GM23338 (cell line): ENCODE measurements around the gene MDGA2. TPM values are rescaled to one million over a fixed set of nuclear protein-coding genes. Genes with fewer than 3 reads are reported as not detected.
A peak's percentile ranks its signal among the peaks of the same experiment; 100 is the strongest.

Source experiments
- ATAC-seq: fragments of 200-7000 bp; cut with Tn5 transposase; 3 replicates; pipeline ENCODE4 v1.9.1; 2020
- DNase-seq: peaks from one replicate; pipeline ENCODE4 v3.0.0-alpha.2; 2015; ENCODE audit warnings: low spot score
- H2AFZ ChIP-seq: fragments of 200-600 bp; sonication (generic); 2 replicates; pipeline ENCODE4 v1.8.0; 2016; ENCODE audit warnings: antibody characterized with exemption, mild to moderate bottlenecking, moderate library complexity
- H3F3A ChIP-seq: fragments of 200-600 bp; sonication (generic); replicated peaks from 2 replicates; pipeline ENCODE4 v1.8.0; 2017; ENCODE audit warnings: antibody characterized with exemption, mixed run types, low read depth
- H3K27ac ChIP-seq: fragments of 200-600 bp; sonication (generic); 2 replicates; pipeline ENCODE4 v1.6.1; 2016; ENCODE audit warnings: low read depth
- H3K27me3 ChIP-seq: fragments of 200-600 bp; sonication (generic); 2 replicates; pipeline ENCODE4 v1.8.0; 2016; ENCODE audit warnings: mild to moderate bottlenecking, mixed run types, moderate library complexity; ENCODE audit not compliant: insufficient read depth
- H3K36me3 ChIP-seq: fragments of 200-600 bp; sonication (generic); 2 replicates; pipeline ENCODE4 v1.8.0; 2016; ENCODE audit warnings: mild to moderate bottlenecking; ENCODE audit not compliant: insufficient read depth
- H3K4me1 ChIP-seq: fragments of 200-600 bp; sonication (generic); 2 replicates; pipeline ENCODE4 v1.8.0; 2016; ENCODE audit warnings: mild to moderate bottlenecking, moderate library complexity; ENCODE audit not compliant: insufficient read depth
- H3K4me2 ChIP-seq: fragments of 200-600 bp; sonication (generic); 2 replicates; pipeline ENCODE4 v1.7.1; 2017; ENCODE audit warnings: mixed run types
- H3K4me3 ChIP-seq: fragments of 200-600 bp; sonication (generic); 2 replicates; pipeline ENCODE4 v1.6.1; 2016; ENCODE audit warnings: mixed run types
- H3K79me2 ChIP-seq: fragments of 200-600 bp; sonication (generic); replicated peaks from 2 replicates; pipeline ENCODE4 v1.8.0; 2017; ENCODE audit warnings: mild to moderate bottlenecking; ENCODE audit not compliant: insufficient read depth
- H3K9me2 ChIP-seq: fragments of 200-600 bp; sonication (generic); 2 replicates; pipeline ENCODE4 v1.8.0; 2017; ENCODE audit not compliant: insufficient read depth
- H4K20me1 ChIP-seq: fragments of 200-600 bp; sonication (generic); replicated peaks from 2 replicates; pipeline ENCODE4 v1.8.0; 2017; ENCODE audit warnings: mild to moderate bottlenecking; ENCODE audit not compliant: insufficient read depth
- H3K27ac Mint-ChIP-seq: 2 replicates; pipeline ENCODE4 v1.8.0; 2020; ENCODE audit warnings: inconsistent platforms, mild to moderate bottlenecking, moderate library complexity, mixed read lengths
- H3K27me3 Mint-ChIP-seq: 3 replicates; pipeline ENCODE4 v1.8.0; 2022; ENCODE audit warnings: low read depth, mild to moderate bottlenecking, moderate library complexity, mixed read lengths, inconsistent platforms; ENCODE audit not compliant: insufficient read depth, poor library complexity
- H3K36me3 Mint-ChIP-seq: 3 replicates; pipeline ENCODE4 v1.8.0; 2021; ENCODE audit warnings: low read depth, mild to moderate bottlenecking, inconsistent platforms, moderate library complexity, mixed read lengths
- H3K4me1 Mint-ChIP-seq: 3 replicates; pipeline ENCODE4 v1.8.0; 2020; ENCODE audit warnings: mild to moderate bottlenecking, inconsistent platforms, mixed read lengths
- H3K4me3 Mint-ChIP-seq: 3 replicates; pipeline ENCODE4 v1.8.0; 2021; ENCODE audit warnings: moderate library complexity, mild to moderate bottlenecking, inconsistent platforms, mixed read lengths
- H3K9me3 Mint-ChIP-seq: 3 replicates; pipeline ENCODE4 v1.8.0; 2020; ENCODE audit warnings: moderate library complexity, mild to moderate bottlenecking, inconsistent platforms, mixed read lengths
- CREB1 ChIP-seq: fragments of 250-450 bp; sonication (Bioruptor Pico); IDR thresholded peaks from 2 replicates; pipeline ENCODE4 v1.5.0; 2020; ENCODE audit warnings: low read depth, mild to moderate bottlenecking, moderate library complexity
- CTCF ChIP-seq, 2 experiments: fragments of 200-600 bp in 1 of 2; sonication (generic) in 1 of 2; conservative IDR thresholded peaks; 2 replicates each; pipeline versions ENCODE4 v1.5.1 to v1.6.1; 2016 to 2017; ENCODE audit warnings: antibody characterized with exemption in 2 of 2, low read depth in 2 of 2, mild to moderate bottlenecking in 2 of 2, moderate library complexity in 1 of 2
- ETS1 ChIP-seq: IDR thresholded peaks from 2 replicates; pipeline ENCODE4 v1.6.1; 2016; ENCODE audit warnings: antibody characterized with exemption
- EZH2phosphoT487 ChIP-seq: fragments of 200-600 bp; sonication (generic); IDR thresholded peaks from one replicate; pipeline ENCODE4 v1.8.1; 2018; ENCODE audit warnings: antibody characterized with exemption; ENCODE audit not compliant: unreplicated experiment
- JUNB ChIP-seq: IDR thresholded peaks from one replicate; pipeline ENCODE4 v1.6.1; 2016; ENCODE audit warnings: antibody characterized with exemption; ENCODE audit not compliant: unreplicated experiment
- NANOG ChIP-seq: IDR thresholded peaks from 2 replicates; pipeline ENCODE4 v1.6.1; 2016; ENCODE audit warnings: antibody characterized with exemption, borderline replicate concordance
- POLR2AphosphoS5 ChIP-seq: IDR thresholded peaks from 2 replicates; pipeline ENCODE4 v1.6.1; 2016; ENCODE audit warnings: antibody characterized with exemption, low read depth
- REST ChIP-seq: IDR thresholded peaks from one replicate; pipeline ENCODE4 v1.6.1; 2018; ENCODE audit warnings: antibody characterized with exemption; ENCODE audit not compliant: unreplicated experiment
- STAT1 ChIP-seq: IDR thresholded peaks from one replicate; pipeline ENCODE4 v1.6.1; 2016; ENCODE audit warnings: antibody characterized with exemption; ENCODE audit not compliant: unreplicated experiment
- ZNF331 ChIP-seq: fragments of 250-450 bp; sonication (Bioruptor Pico); IDR thresholded peaks from 2 replicates; pipeline ENCODE4 v1.5.0; 2020; ENCODE audit warnings: low read depth, mild to moderate bottlenecking, moderate library complexity
- polyA plus RNA-seq: library from polyadenylated mRNA; unstranded; fragments of >200 nt; fragmentation: Nextera tagmentation; extraction: Ambion mirVana; gene quantifications from 2 replicates; pipeline ENCODE4 v1.2.1, GENCODE V29; 2016
- total RNA-seq: library from RNA; depleted of rRNA; stranded (reverse); fragments of >200 nt; shearing (Covaris generic); gene quantifications from 2 replicates; pipeline ENCODE4 v1.2.3, GENCODE V29; 2014

MDGA2 gene
- total and polyA plus RNA-seq, 2 experiments from 2014 or later = 0.68 to 1.7 TPM

- TF ChIP-seq REST = no peak
- TF ChIP-seq EZH2phosphoT487 = no peak
- TF ChIP-seq ZNF331 (CRISPR knock-in tag) = no peak
- no peak for TF ChIP-seq JUNB
- TF ChIP-seq CTCF (conservative IDR thresholded peaks at IDR 0.05; ENCODE audit: low read depth in 2 of 2) = no peak
- no peak for TF ChIP-seq STAT1
These were observed 401.5 kb downstream of the MDGA2 start (continued) for GRCh38 chr14:47273939-47274338.

- Histone ChIP-seq H3K9me2 (no peaks in the 10 kb centered on the region), H3K27ac (no peak overlapping the region), H3F3A (no peaks in the 10 kb centered on the region), H3K27me3 (no peaks in the 10 kb centered on the region), H2AFZ (peak overlapping the region; percentile 72), H3K4me2 (no peak overlapping the region), H3K36me3 (no peaks in the 10 kb centered on the region), H3K4me3 (no peak overlapping the region), H3K4me1 (peaks cover 5% of the 10 kb centered on the region; the same call in 1 of the 2 replicates), H3K79me2 (no peaks in the 10 kb centered on the region), H4K20me1 (no peaks in the 10 kb centered on the region)
- H3K36me3 Mint-ChIP-seq = no peaks in the 10 kb centered on the region
- H3K27me3 Mint-ChIP-seq = peaks cover 2% of the 10 kb centered on the region
- H3K4me3 Mint-ChIP-seq = no peak overlapping the region
- H3K9me3 Mint-ChIP-seq = no peaks in the 10 kb centered on the region
- no peak for ATAC-seq
- H3K4me1 Mint-ChIP-seq = peaks cover 3% of the 10 kb centered on the region; the same call in 1 of the 3 replicates
- no peak overlapping the region for H3K27ac Mint-ChIP-seq
- DNase-seq = no peak
- TF ChIP-seq CREB1 (no peak), POLR2AphosphoS5 (no peak), ETS1 (no peak), REST (no peak), ZNF331 (CRISPR knock-in tag) (no peak), NANOG (no peak)
These were observed 404.7 kb downstream of the MDGA2 start for GRCh38 chr14:47270715-47271114.
